NCI-H2196 treated with DMSO at 0.1 percent for 48 hours (cell line): ENCODE results near the gene FAF1.
"Not testable (repeated sequence)": the region's sequence is repeated elsewhere in the genome, so short reads cannot be mapped to it uniquely, and the experiment has no call there.

Source experiments
- DNase-seq: peaks from one replicate; lab custom pipeline; 2025; ENCODE audit not compliant: unreplicated experiment; lab: John Stamatoyannopoulos, UW

The FAF1 gene

DNA sequence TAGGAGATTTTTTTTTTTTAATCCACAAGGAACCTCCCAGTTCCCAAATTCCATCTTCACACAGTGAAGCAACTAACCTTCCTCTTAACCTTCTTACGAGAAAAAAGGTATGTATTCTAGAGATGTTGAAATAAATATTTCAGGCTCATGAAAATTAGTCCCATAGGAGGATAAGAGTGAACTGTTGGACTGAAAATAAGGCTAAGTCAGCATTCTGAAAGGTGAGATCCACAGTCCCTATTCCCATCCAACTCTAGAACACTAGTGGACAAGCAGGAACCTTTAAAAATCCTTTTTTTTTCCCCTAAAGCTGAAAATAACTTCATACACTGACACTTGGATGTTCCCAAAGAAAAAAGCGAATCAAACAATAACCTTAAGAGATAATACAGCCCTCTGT lies 44.4 kb downstream of the FAF1 start:
- DNase-seq, result no peak

DNA sequence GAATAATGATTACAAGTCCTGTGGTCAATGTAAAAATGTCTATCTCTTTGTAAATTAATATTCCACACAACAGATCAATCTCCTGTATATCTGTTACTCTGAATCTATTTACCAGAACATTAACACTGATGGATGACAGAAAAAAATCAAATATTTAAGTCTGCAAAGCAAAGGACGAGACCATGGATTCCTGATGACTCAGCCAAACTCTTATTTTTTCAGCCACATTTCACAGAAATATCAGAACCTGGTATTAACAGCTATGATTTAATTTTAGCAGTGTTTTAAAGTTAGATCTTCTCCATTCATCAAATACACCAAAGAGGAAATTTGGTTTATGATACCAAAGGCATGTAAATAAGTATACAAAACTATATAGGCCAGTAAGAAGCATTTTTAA lies 46.1 kb downstream of the FAF1 start:
- no peak for DNase-seq

DNA sequence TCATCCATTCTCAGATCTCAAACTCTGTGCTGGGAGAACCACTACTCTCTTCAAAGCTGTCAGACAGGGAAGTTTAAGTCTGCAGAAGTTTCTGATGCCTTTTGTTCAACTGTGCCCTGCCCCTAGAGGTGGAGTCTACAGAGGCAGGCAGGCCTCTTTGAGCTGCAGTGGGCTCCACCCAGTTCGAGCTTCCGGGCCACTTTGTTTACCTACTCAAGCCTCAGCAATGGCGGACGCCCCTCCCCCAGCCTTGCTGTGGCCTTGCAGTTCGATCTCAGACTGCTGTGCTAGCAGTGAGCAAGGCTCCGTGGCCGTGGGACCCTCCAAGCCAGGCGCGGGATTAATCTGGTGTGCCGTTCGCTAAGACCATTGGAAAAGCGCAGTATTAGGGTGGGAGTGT lies 49.7 kb downstream of the FAF1 start:
- DNase-seq, result not testable (repeated sequence)

DNA sequence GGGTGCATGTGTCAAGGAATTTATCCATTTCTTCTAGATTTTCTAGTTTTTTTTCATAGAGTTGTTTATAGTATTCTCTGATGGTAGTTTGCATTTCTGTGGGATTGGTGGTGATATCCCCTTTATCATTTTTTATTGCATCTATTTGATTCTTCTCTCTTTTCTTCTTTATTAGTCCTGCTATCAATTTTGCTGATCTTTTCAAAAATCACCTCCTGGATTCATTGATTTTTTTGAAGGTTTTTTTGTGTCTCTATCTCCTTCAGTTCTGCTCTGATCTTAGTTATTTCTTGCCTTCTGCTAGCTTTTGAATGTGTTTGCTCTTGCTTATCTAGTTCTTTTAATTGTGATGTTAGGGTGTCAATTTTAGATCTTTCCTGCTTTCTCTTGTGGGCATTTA lies 52.5 kb downstream of the FAF1 start:
- DNase-seq, result not testable (repeated sequence)

DNA sequence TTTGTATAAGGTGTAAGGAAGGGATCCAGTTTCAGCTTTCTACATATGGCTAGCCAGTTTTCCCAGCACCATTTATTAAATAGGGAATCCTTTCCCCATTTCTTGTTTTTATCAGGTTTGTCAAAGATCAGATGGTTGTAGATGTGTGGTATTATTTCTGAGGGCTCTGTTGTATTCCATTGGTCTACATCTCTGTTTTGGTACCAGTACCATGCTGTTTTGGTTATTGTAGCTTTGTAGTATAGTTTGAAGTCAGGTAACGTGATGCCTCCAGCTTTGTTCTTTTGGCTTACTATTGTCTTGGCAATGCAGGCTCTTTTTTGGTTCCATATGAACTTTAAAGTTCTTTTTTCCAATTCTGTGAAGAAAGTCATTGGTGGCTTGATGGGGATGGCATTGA lies 54.0 kb downstream of the FAF1 start:
- DNase-seq, result not testable (repeated sequence)

DNA sequence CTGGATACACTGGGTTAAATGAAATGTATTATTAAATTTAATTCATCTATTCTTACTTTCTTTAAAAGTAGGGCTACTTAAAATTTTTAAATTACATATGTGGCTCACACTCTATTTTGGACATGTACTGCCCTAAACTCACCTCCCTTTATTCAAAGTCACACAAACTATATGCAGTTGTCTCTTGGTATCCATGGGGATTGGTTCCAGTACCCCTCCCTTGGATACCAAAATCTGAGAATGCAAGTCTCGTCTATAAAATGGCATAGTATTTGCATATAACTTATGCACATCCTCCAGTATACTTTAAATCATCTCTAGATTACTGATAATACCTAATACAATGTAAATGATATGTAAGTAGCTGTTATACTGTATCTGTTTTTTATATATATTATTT lies 57.6 kb downstream of the FAF1 start:
- no peak for DNase-seq

DNA sequence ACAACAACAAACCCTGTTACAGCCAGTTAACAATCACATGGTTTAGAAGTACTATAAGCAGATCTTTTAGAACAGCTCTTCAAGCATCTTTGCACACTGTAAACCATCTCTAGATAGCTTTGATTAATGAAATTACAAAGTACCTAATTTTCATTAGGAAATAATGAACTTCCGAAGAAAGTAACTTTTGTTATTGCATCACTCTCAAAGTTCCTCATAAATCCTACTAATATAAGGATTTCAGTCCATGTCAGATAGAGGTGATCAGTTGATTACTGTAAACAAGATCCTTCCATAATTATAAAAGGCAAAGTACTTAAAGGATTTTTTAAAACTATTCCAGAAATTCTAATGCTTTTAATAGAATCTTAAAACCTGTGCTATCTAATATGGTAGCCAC lies 58.2 kb downstream of the FAF1 start:
- DNase-seq, result no peak

DNA sequence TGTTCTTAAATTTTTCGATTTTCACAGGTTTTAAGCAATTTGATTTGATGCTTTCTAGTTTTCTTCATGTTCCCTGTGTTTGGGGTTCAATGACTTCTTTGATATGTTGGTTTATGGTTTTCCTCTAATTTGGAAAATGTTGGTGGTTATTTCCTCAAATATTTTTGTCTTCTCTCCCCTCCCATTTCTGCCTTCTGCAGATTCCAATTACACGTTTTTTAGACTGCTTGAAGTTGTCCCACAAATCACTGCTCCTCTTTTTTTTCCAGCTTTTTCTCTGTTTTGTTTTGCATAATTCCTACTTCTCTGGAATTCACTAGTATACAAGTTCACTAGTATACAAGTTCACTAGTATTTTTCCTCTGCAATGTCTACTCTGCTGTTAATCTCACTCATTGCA lies 61.3 kb downstream of the FAF1 start:
- no peak for DNase-seq

DNA sequence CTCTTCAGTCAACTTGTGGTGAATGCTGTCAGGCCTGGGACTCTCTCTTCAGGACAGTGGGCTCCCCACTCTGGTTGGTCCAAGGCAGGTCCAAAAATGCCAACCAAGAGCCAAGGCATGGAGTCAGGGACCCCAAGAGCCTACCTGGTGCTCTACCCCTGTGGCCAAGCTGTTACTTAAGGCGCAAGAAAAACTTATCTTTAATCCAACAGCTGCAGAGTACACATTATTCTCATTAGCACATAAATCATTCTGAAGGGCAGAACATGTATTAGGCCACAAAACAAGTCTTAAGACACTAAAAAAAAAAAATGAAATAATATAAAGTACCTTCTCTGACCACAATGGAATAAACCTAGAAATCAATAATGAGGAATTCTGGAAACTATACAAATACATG lies 65.7 kb downstream of the FAF1 start:
- no peak for DNase-seq

DNA sequence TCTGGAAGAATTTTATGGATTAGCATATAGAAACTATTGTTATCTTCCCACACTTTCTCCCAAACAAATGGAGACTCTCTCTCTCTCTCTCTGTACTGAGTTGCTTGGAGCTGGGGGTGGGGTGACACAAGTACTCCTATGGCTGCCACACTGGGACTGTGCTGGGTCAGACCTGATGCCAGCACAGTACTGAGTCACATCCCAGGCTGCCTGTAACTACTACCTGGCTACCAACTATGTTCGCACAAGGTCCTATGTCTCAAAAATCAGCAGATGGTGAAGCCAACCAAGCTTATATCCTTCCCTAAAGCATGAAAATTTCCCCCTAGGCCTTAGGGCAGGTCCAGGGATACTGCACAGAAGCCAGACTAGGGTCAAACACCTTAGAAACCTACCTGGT lies 66.6 kb downstream of the FAF1 start:
- no peak for DNase-seq

DNA sequence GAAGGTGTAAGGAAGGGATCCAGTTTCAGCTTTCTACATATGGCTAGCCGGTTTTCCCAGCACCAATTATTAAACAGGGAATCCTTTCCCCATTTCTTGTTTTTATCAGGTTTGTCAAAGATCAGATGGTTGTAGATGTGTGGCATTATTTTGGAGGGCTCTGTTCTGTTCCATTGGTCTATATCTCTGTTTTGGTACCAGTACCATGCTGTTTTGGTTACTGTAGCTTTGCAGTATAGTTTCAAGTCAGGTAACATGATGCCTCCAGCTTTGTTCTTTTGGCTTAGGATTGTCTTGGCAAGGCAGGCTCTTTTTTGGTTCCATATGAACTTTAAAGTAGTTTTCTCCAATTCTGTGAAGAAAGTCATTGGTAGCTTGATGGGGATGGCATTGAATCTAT lies 72.5 kb downstream of the FAF1 start:
- DNase-seq, result not testable (repeated sequence)

DNA sequence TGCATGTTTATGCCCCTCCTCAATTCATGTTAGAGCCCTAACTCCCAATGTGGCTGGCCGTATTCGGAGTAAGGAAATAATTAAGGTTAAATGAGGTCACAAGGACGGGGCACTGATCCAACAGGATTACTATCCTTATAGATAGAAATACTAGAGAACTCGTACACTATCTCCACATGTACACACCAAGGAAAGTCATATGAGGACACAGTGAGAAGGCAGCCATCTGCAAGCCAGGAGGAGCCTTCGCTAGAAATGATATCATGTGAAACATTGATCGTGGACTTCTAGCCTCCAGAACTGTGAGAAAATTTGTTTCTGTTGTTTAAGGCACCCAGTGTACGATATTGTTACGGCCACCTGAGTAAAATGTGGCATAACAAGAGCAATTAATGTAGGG lies 79.7 kb downstream of the FAF1 start:
- no peak for DNase-seq

DNA sequence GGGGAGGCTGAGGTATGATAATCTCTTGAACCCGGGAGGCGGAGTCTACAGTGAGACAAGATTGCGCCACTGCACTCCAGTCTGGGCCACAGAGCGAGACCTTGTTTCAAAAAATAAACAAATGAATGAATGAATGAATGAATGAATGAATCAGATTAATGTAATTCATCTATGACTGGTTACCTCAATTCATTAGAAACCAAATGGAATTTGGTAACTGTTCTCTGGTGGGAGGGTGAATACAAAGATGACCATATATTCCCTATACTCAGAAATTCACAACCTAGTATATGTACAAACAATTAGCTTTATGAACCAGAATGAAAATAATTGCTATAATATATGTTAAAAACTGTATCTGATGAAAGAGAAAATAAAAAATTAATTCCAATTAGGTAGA lies 80.9 kb downstream of the FAF1 start:
- DNase-seq, result no peak

DNA sequence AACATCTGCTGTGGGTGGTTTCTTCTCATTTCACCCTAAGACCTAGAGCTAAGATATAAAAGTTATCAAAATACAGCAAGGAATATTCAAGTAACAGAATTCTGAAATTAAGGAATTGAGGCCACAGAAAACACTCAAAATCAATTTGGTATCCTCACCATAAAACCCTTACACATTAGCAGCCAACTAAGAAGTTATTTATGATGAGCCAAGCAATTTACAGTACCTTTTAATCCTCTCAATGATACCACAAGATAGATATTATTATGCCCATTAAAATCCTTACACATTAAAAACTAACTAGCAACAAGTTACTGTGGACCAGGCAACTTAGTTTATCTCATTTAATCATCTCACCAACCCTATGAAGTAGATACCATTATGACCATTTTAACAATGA lies 81.6 kb downstream of the FAF1 start:
- DNase-seq, result no peak

DNA sequence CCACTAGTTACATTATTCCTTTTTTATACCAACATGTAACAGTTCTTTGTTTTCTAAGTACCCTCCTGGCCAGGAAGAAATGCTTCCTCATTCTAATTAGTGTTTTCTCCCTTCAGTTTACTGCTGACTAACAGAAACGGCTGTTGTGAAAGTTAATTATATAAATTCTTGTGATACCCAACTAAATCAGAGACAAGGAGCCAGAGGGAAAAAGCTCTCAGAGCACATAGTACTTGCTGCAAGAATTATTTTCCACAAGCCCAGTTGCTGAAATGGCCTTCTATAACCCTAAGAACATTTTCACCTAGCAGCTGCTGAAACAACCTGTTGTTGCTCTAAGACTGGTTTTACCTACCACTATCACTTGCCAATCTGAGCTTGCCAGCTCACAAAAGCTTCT lies 82.4 kb downstream of the FAF1 start:
- DNase-seq, result no peak

DNA sequence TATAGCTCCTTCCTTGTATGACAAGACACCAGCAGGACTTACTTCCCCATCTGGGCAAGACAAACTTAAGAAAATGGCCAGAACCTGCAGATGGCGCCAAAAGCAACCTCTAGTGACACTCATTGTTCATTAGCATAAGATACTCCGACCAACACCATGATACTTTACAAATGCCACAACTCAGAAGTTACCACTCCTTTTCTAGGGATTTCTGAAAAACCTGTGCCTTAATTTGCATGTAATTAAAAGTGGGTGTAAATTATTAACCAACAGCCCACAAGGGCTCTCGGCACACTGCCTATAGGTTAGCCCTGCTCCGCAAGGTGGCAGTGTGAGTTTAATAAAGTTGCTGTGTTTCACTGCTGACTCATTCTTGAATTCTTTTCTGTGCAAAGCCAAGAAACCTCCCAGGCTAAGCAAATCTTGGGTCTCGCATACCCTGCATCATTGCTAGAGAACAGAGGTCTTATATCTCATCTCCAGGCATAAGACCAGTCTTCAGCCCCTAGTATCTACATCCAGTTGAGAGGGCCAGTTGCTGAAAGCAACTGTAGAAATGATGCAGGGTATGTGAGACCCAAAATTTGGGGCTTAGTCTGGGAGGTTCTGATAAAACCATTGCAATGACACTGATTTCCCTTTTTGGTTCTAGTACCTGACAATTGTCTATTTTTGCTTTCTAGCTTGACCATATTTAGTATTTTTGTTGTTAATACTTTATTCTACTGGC lies 86.4 kb downstream of the FAF1 start:
- no peak for DNase-seq

DNA sequence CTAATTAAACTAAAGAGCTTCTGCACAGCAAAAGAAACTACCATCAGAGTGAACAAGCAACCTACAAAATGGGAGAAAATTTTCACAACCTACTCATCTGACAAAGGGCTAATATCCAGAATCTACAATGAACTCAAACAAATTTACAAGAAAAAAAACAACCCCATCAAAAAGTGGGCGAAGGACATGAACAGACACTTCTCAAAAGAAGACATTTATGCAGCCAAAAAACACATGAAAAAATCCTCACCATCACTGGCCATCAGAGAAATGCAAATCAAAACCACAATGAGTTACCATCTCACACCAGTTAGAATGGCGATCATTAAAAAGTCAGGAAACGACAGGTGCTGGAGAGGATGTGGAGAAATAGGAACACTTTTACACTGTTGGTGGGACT lies 95.2 kb downstream of the FAF1 start:
- not testable (repeated sequence) for DNase-seq

DNA sequence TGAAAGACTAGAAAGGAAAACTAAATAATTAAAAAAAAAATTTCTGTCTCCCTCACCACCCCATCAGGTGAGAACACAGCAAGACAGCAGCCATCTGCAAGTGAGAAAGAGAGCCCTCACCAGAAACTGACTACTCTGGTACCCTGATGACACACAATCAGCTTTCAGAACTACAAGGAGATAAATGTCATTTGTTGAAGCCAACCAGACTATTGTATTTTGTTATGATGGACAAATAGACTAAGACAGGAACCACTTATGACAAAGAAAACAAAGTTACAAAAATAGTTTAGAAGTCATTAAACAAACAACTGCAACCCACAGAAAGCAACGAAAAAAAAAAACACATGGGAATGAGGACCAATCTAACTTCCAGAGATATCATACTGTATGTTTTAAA lies 98.3 kb downstream of the FAF1 start:
- DNase-seq, result no peak

DNA sequence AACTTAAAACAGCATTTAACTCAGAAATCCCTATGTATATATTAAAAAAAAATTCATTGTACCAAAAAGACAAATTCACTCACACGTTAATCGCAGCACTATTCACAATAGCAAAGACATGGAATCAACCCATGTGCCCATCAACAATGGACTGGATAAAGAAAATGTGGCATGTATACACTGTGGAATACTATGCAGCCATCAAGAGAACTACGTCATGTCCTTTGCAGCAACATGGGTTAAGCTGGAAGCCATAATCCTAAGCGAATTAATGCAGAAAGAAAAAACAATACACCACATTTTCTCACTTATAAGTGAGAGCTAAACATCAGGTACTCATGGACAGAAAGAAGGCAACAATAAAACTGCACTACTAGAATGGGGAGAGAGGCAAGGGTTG lies 99.4 kb downstream of the FAF1 start:
- DNase-seq, result no peak

DNA sequence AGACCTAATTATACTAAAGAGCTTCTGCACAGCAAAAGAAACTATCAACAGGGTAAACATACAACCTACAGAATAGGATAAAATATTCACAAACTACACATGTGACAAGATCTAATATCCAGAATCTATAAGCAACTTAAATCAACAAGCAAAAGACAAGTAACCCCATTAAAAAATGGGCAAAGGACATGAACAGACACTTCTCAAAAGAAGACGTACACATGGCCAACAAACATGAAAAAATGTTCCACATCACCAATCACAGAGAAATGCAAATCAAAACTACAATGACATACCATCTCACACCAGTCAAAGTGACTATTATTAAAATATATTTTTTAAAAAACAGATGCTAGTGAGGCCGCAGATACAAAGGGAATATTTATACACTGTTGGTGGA lies 99.8 kb downstream of the FAF1 start:
- DNase-seq, result no peak

DNA sequence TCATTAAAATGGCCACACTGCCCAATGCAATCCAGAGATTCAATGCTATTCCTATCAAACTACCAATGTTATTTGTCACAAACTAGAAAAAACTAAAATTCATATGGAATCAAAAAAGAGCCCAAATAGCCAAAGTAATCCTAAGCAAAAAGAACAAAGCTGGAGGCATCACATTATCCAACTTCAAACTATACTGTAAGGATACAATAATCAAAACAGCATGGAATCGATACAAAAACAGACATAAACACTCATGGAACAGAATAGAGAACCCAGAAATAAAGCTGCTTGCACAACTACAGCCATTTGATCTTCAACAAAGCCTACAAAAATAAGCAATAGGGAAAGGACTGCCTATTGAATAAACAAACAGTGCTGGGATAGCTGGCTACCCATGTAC lies 100.4 kb downstream of the FAF1 start:
- DNase-seq, result no peak

DNA sequence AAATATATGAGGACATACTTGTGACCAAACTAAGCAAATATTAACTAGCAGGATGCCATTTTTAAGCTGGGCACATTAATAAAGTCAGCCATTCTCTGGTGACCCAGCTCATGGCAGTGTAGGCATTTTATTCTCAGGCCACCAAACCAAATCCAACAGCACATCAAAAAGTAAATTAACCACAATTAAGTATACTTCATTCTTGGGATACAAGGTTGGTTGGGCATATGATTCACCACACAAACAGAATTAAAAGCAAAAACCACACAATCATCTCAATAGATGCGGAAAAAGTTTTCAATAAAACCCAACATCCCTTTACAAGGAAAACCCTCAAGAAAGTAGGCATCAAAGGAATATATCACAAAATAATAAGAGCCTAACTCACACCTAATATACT lies 101.3 kb downstream of the FAF1 start:
- DNase-seq, result no peak

DNA sequence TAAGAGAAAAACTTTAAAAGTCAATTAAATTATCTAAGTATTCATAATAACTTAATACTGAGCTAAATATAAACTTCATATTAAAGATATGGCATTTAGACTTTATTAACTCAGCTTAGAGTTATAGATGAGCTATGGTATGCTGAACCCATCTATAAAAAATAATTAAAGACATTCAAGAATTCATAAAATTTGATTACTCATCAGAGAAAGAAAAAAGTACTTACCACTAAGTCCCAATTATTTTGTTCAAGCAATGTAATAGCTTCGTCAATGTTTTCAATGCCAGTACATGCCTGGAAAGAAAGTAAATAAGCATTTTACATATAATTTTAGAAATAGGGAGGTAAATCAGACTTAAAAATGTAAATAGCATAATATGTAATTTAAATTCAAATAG lies 102.4 kb downstream of the FAF1 start:
- no peak for DNase-seq

DNA sequence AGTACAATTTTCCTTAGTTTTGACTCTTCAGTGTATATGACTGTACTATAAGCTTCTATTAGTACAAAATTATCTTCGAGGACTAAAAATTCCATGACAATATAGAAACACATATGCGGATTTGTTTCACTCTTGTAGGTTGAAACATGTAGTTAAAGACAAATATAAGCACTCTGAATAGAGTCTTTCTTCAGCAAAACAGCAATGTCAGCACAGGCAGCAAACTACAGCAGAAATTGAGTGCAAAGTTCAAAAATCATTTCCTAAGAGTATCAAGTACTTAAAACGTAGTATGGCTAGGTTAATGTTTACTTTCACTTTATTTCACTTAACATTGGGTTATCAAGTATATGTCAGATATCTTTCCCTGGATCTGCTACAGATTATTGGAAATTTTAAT lies 106.7 kb downstream of the FAF1 start:
- DNase-seq, result no peak
